Measurements from ENCODE around the gene TXN.

The TXN gene

GRCh38 chr9:110256380-110257096 is at the start of gene TXN:
Gene TXN (minus strand): TSS chr9:110256507. CDS start chr9:110256435, 72 bp downstream.
- peak; percentile 90 for DNase-seq

- DNase-seq = peak; percentile 58
These were observed 46.8 kb upstream of the TXN start for GRCh38 chr9:110303133-110303532.

GRCh38 chr9:110298043-110298605 is 41.8 kb upstream of the TXN start:
- no peak for DNase-seq

- no peak for DNase-seq
These were observed 36.9 kb upstream of the TXN start for GRCh38 chr9:110293248-110293647.

GRCh38 chr9:110291921-110292557 is 35.7 kb upstream of the TXN start:
- no peak for DNase-seq

GRCh38 chr9:110290001-110290400 is 33.7 kb upstream of the TXN start:
- DNase-seq = no peak

- no peak for DNase-seq
These were observed 32.2 kb upstream of the TXN start for GRCh38 chr9:110288503-110288902.

- no peak for DNase-seq
These were observed 31.0 kb upstream of the TXN start for GRCh38 chr9:110287289-110287680.

- DNase-seq = no peak
These were observed 28.0 kb upstream of the TXN start for GRCh38 chr9:110284211-110284844.

GRCh38 chr9:110283751-110284150 is 27.4 kb upstream of the TXN start:
- DNase-seq = no peak

- DNase-seq = no peak
These were observed 26.4 kb upstream of the TXN start for GRCh38 chr9:110282739-110283081.

GRCh38 chr9:110282018-110282738 is 25.9 kb upstream of the TXN start:
- DNase-seq = no peak

- DNase-seq = no peak
These were observed 21.9 kb upstream of the TXN start for GRCh38 chr9:110278080-110278707.

GRCh38 chr9:110276781-110277180 is 20.5 kb upstream of the TXN start:
- DNase-seq = no peak

GRCh38 chr9:110270211-110270995 is 14.1 kb upstream of the TXN start:
- no peak for DNase-seq

GRCh38 chr9:110266795-110267194 is 10.5 kb upstream of the TXN start:
- no peak for DNase-seq

GRCh38 chr9:110261632-110262031 is 5.3 kb upstream of the TXN start:
- no peak for DNase-seq

GRCh38 chr9:110260911-110261310 is 4.6 kb upstream of the TXN start:
- DNase-seq = peak; percentile 27

GRCh38 chr9:110259566-110259965 is 3.3 kb upstream of the TXN start:
- DNase-seq = no peak

- DNase-seq = no peak
These were observed 2.4 kb upstream of the TXN start for GRCh38 chr9:110258690-110259091.

- no peak for DNase-seq
These were observed 1.6 kb upstream of the TXN start for GRCh38 chr9:110257956-110258355.

Data from fibroblast of skin of right biceps (primary cell).